K562 (cell line): ENCODE results near the gene CEP170. TPM values are rescaled to one million over a fixed set of nuclear protein-coding genes. Genes with fewer than 3 reads are reported as not detected.
"Not testable (repeated sequence)": the region's sequence is repeated elsewhere in the genome, so short reads cannot be mapped to it uniquely, and the experiment has no call there.

ENCODE experiments used
- ATAC-seq: fragments of 200-7000 bp; cut with Tn5 transposase; 3 replicates; pipeline ENCODE4 v1.9.1; 2020; ENCODE audit warnings: moderate library complexity
- BruUV-seq: library from RNA; stranded (reverse); fragments of 400-500 nt; replicated peaks from 2 replicates; lab custom pipeline; 2021; lab: Mats Ljungman, UMichigan
- CTCF ChIA-PET: fragments of 300-600 bp; formaldehyde crosslinking; extraction: SDS; loops from one replicate; lab custom pipeline; 2021; ENCODE audit warnings: low intra/inter-chr PET ratio; lab: Yijun Ruan, JAX
- POLR2A ChIA-PET: fragments of 300-600, 350-650 bp; sonication (Branson Sonifier 250); formaldehyde crosslinking; extraction: SDS; loops from one replicate; lab custom pipeline; 2021; ENCODE audit warnings: antibody characterized with exemption, inconsistent platforms; lab: Yijun Ruan, JAX
- DNase-seq, 4 experiments: peaks; one replicate each; pipeline versions ENCODE4 v3.0.0 to v3.0.0-alpha.2; 2011 to 2018; ENCODE audit warnings: low spot score in 3 of 4, mixed read lengths in 3 of 4; ENCODE audit errors: extremely low read depth in 1 of 4
- FAIRE-seq: peaks from 2 replicates; lab custom pipeline; 2011; peaks lifted over from hg19 to GRCh38; lab: Jason Lieb, UNC
- H2AFZ ChIP-seq: 2 replicates; pipeline ENCODE4 v1.6.0; 2011; ENCODE audit warnings: low read depth, low read length, control low read depth, inconsistent platforms
- H3K27ac ChIP-seq: fragments of 200-600 bp; 3 replicates; pipeline ENCODE4 v1.8.0; 2011; ENCODE audit warnings: low read depth, mild to moderate bottlenecking, control low read depth, inconsistent platforms, low read length, moderate library complexity, mixed read lengths; ENCODE audit errors: extremely low read depth
- H3K27me3 ChIP-seq, 2 experiments: fragments of 300-600 bp in 1 of 2; 2 replicates in 1 of 2; 3 replicates in 1 of 2; pipeline versions ENCODE4 v1.6.0 to v1.8.0; 2011; ENCODE audit warnings: inconsistent platforms in 2 of 2, low read length in 2 of 2, mild to moderate bottlenecking in 1 of 2, mixed read lengths in 1 of 2, moderate library complexity in 1 of 2; ENCODE audit not compliant: control insufficient read depth in 2 of 2, insufficient read depth in 2 of 2
- H3K36me3 ChIP-seq: fragments of 300-600 bp; 3 replicates; pipeline ENCODE4 v1.8.0; 2011; ENCODE audit warnings: mild to moderate bottlenecking, low read length, inconsistent platforms; ENCODE audit not compliant: control insufficient read depth, insufficient read depth
- H3K4me1 ChIP-seq, 2 experiments: fragments of 200-600 bp in 1 of 2; replicated peaks in 1 of 2; 2 replicates in 1 of 2; 3 replicates in 1 of 2; pipeline versions ENCODE4 v1.5.1 to v1.8.0; 2011; ENCODE audit warnings: inconsistent platforms in 2 of 2, low read length in 2 of 2, mild to moderate bottlenecking in 1 of 2, mixed read lengths in 1 of 2, moderate library complexity in 1 of 2; ENCODE audit not compliant: control insufficient read depth in 2 of 2, insufficient read depth in 2 of 2
- H3K4me2 ChIP-seq: 2 replicates; pipeline ENCODE4 v1.6.1; 2011; ENCODE audit warnings: low read length, control low read depth, inconsistent platforms, mixed read lengths; ENCODE audit not compliant: insufficient read depth
- H3K4me3 ChIP-seq: fragments of 200-600 bp; sonication (generic), shearing (Covaris generic); 2 replicates; pipeline ENCODE4 v1.5.1; 2016; ENCODE audit warnings: control low read depth, inconsistent platforms
- H3K79me2 ChIP-seq: fragments of 200-600 bp; 3 replicates; pipeline ENCODE4 v1.8.0; 2011; ENCODE audit warnings: low read length, inconsistent platforms; ENCODE audit not compliant: control insufficient read depth, insufficient read depth
- H3K9ac ChIP-seq, 2 experiments: 2 replicates each; pipeline versions ENCODE4 v1.6.0 to v1.6.1; 2011; ENCODE audit warnings: low read depth in 2 of 2, low read length in 2 of 2, control low read depth in 1 of 2, inconsistent platforms in 1 of 2, mild to moderate bottlenecking in 1 of 2, mixed read lengths in 1 of 2; ENCODE audit not compliant: insufficient read depth in 1 of 2
- H3K9me1 ChIP-seq: one replicate; pipeline ENCODE4 v1.6.0; 2011; ENCODE audit warnings: inconsistent platforms, mild to moderate bottlenecking, low read length, moderate library complexity; ENCODE audit not compliant: control insufficient read depth, insufficient read depth
- H3K9me3 ChIP-seq: replicated peaks from 2 replicates; pipeline ENCODE4 v1.5.1; 2011; ENCODE audit warnings: low read depth, low read length, inconsistent platforms; ENCODE audit not compliant: control insufficient read depth, insufficient read depth
- H4K20me1 ChIP-seq: replicated peaks from 2 replicates; pipeline ENCODE4 v1.6.1; 2011; ENCODE audit warnings: low read length, inconsistent platforms, mixed read lengths; ENCODE audit not compliant: control insufficient read depth, insufficient read depth
- C11orf30 ChIP-seq: fragments of 450-650 bp; IDR thresholded peaks from 2 replicates; pipeline ENCODE4 v1.6.1; 2016; ENCODE audit warnings: low read depth, mild to moderate bottlenecking
- CBFA2T2 ChIP-seq: fragments of 450-650 bp; conservative IDR thresholded peaks from 2 replicates; pipeline ENCODE4 v1.6.1; 2017; ENCODE audit warnings: mild to moderate bottlenecking
- CBFA2T3 ChIP-seq: fragments of 450-650 bp; IDR thresholded peaks from 2 replicates; pipeline ENCODE4 v1.6.1; 2017
- CBX3 ChIP-seq, 2 experiments: IDR thresholded peaks; 1 replicate in 1 of 2; 2 replicates in 1 of 2; pipeline ENCODE4 v1.6.1; 2012; ENCODE audit warnings: inconsistent platforms in 2 of 2, low read length in 2 of 2, borderline replicate concordance in 1 of 2, control low read depth in 1 of 2
- CHD2 ChIP-seq: IDR thresholded peaks from 2 replicates; pipeline ENCODE4 v1.6.1; 2011; ENCODE audit warnings: low read depth, low read length
- CXXC5 ChIP-seq: fragments of 250-450 bp; sonication (Bioruptor Pico); IDR thresholded peaks from 2 replicates; pipeline ENCODE4 v1.8.0; 2022; ENCODE audit warnings: inconsistent platforms, mild to moderate bottlenecking, moderate library complexity
- ERF ChIP-seq: fragments of 450-650 bp; formaldehyde crosslinking; IDR thresholded peaks from 2 replicates; pipeline ENCODE4 v1.4.0; 2020; ENCODE audit warnings: mild to moderate bottlenecking, mixed read lengths
- KLF16 ChIP-seq: IDR thresholded peaks from 2 replicates; pipeline ENCODE4 v1.6.1; 2016; ENCODE audit warnings: antibody characterized with exemption
- MAFG ChIP-seq: fragments of 450-650 bp; conservative IDR thresholded peaks from 2 replicates; pipeline ENCODE4 v1.6.1; 2016; ENCODE audit warnings: missing genetic modification characterization, missing compliant biosample characterization
- MAFK ChIP-seq: IDR thresholded peaks from 2 replicates; pipeline ENCODE4 v1.6.1; 2011; ENCODE audit warnings: low read length, improper control_type of control experiment
- MAZ ChIP-seq, 2 experiments: fragments of 450-650 bp in 1 of 2; sonication (generic) in 1 of 2; formaldehyde crosslinking; IDR thresholded peaks in 1 of 2; conservative IDR thresholded peaks in 1 of 2; 2 replicates each; pipeline versions ENCODE4 v1.4.0 to v1.5.0; 2020; ENCODE audit warnings: mild to moderate bottlenecking in 1 of 2, missing genetic modification reagents in 1 of 2
- MNT ChIP-seq, 2 experiments: fragments of 450-650 bp; conservative IDR thresholded peaks; 2 replicates each; pipeline ENCODE4 v1.6.1; 2017; ENCODE audit warnings: mild to moderate bottlenecking in 2 of 2, moderate library complexity in 2 of 2
- MTA2 ChIP-seq: fragments of 450-650 bp; IDR thresholded peaks from 2 replicates; pipeline ENCODE4 v1.6.1; 2016; ENCODE audit warnings: low read depth
- SMAD4 ChIP-seq: fragments of 250-450 bp; sonication (Bioruptor Pico); conservative IDR thresholded peaks from 2 replicates; pipeline ENCODE4 v1.8.0; 2021; ENCODE audit warnings: inconsistent platforms, mild to moderate bottlenecking, moderate library complexity
- SOX6 ChIP-seq: fragments of 450-650 bp; IDR thresholded peaks from 2 replicates; pipeline ENCODE4 v1.6.1; 2014; ENCODE audit warnings: mild to moderate bottlenecking
- TRIM24 ChIP-seq, 2 experiments: fragments of 450-650 bp; IDR thresholded peaks; 2 replicates each; pipeline ENCODE4 v1.6.1; 2016
- ZNF316 ChIP-seq: fragments of 450-650 bp; IDR thresholded peaks from 2 replicates; pipeline ENCODE4 v1.6.1; 2016
- WGBS: fragments of 100-300 bp; shearing (Covaris generic); methylation state at CpG from one replicate; pipeline ENCODE4 v1.1.6; 2016; ENCODE audit warnings: low coverage, mixed read lengths; ENCODE audit not compliant: insufficient coverage; ENCODE audit errors: missing lambda C conversion rate; 5-methylcytosine and 5-hydroxymethylcytosine counted together
- in situ Hi-C: fragments of 300-500 bp; cut with MboI; formaldehyde crosslinking; loops from 4 replicates; pipeline ENCODE4 v1.15.0; 2018; ENCODE audit warnings: inconsistent platforms, mixed read lengths
- intact Hi-C: fragments of 100-400 bp; cut with micrococcal nuclease; formaldehyde crosslinking; loops from 2 replicates; pipeline ENCODE4 v1.14.2; 2022
- polyA plus RNA-seq, 8 experiments: library from polyadenylated mRNA; depleted of rRNA in 4 of 8; stranded (reverse) in 5 of 8; unstranded in 3 of 8; fragments of >200 nt; fragmentation: Nextera tagmentation in 2 of 8; fragmentation: Illumina TruSeq in 1 of 8; extraction: Ambion mirVana in 2 of 8; extraction: Trizol in 1 of 8; gene quantifications; 2 replicates each; pipeline versions ENCODE4 v1.2.1 to v1.2.3, GENCODE V29; 2011 to 2014; ENCODE audit warnings: inconsistent platforms in 1 of 8, missing spikeins in 1 of 8
- total RNA-seq, 7 experiments: library from RNA; depleted of rRNA in 6 of 7; stranded (reverse); fragments of >200 nt in 6 of 7; fragmentation: Illumina TruSeq in 2 of 7; extraction: Trizol in 2 of 7; gene quantifications; 2 replicates each; pipeline versions ENCODE4 v1.2.1 to v1.2.3, GENCODE V29; 2011 to 2021; ENCODE audit warnings: low replicate concordance in 1 of 7

The CEP170 gene
- total and polyA plus RNA-seq, 9 of the 15 experiments (the other 6 are each of a cell fraction or from before 2014, with no cell fraction given): 22.6 to 110 (median 68.5) TPM

- H3K4me3 ChIP-seq, BruUV-seq, H3K4me2 ChIP-seq, H3K27me3 ChIP-seq, H3K36me3 ChIP-seq, H3K9ac ChIP-seq, CTCF ChIA-PET, H3K79me2 ChIP-seq, DNase-seq, FAIRE-seq, in situ Hi-C loops, H2AFZ ChIP-seq, H4K20me1 ChIP-seq, H3K4me1 ChIP-seq, H3K27ac ChIP-seq, ATAC-seq, H3K9me1 ChIP-seq, POLR2A ChIA-PET, intact Hi-C loops, H3K9me3 ChIP-seq: not testable (repeated sequence)
- TF ChIP-seq ZNF316 (peak; percentile 78), MAFG (tag) (peak; percentile 52), C11orf30 (peak; percentile 56), MAFK (peak; percentile 41; the same call in 1 of the 2 replicates)
- WGBS: 83% methylated on average over 12 of the region's 12 CpGs
Observed at GRCh38 chr1:243107171-243107570, 147.9 kb downstream of the CEP170 start.

GRCh38 chr1:243105652-243106332, 149.3 kb downstream of the CEP170 start:
- H3K9me1 ChIP-seq, intact Hi-C loops, POLR2A ChIA-PET, BruUV-seq, H3K27ac ChIP-seq, H3K4me1 ChIP-seq, H3K36me3 ChIP-seq, CTCF ChIA-PET, H3K9me3 ChIP-seq, H3K9ac ChIP-seq, H4K20me1 ChIP-seq, in situ Hi-C loops, H3K27me3 ChIP-seq, H3K4me3 ChIP-seq, H3K79me2 ChIP-seq: not testable (repeated sequence)
- ATAC-seq: peak; percentile 63
- 0 out of 2 replicates have a peak overlapping the region, but pooled peaks have one; percentile 18 for H3K4me2 ChIP-seq
- peak in 1 of 4 experiments; percentile 79 for DNase-seq
- peak overlapping the region; percentile 63; the same call in 1 of the 2 replicates for H2AFZ ChIP-seq
- peak; percentile 72 for FAIRE-seq
- 3% methylated on average over 5 of the region's 6 CpGs for WGBS
- peak in 1 of 2 experiments; percentile 35; a peak in 1 of 4 replicates for TF ChIP-seq MNT (conservative IDR thresholded peaks at IDR 0.05)
- peak; percentile 19 to 39; a peak in 2 of 4 replicates for TF ChIP-seq MAZ (CRISPR knock-in tag; conservative IDR thresholded peaks at IDR 0.05 in 1 of 2, IDR thresholded peaks at IDR 0.05 in 1 of 2)
- peak; percentile 90 for TF ChIP-seq MTA2
- 0 out of 2 replicates have a peak, but pooled peaks have one; percentile 34 for TF ChIP-seq ERF (CRISPR knock-in tag)
- TF ChIP-seq TRIM24 (IDR thresholded peaks at IDR 0.05): peak; percentile 93 to 94
- TF ChIP-seq CHD2: peak; percentile 79; the same call in 1 of the 2 replicates
- TF ChIP-seq CBFA2T3: peak; percentile 93
- peak; percentile 62 for TF ChIP-seq CXXC5 (CRISPR knock-in tag)
- peak; percentile 91 for TF ChIP-seq KLF16
- peak; percentile 92 for TF ChIP-seq SOX6
- TF ChIP-seq CBFA2T2: peak; percentile 93
- TF ChIP-seq CBX3 (IDR thresholded peaks at IDR 0.05; ENCODE audit: borderline replicate concordance in 1 of 2, low read length in 2 of 2): peak in 1 of 2 experiments; percentile 62; a peak in 1 of 3 replicates
- TF ChIP-seq SMAD4 (CRISPR knock-in tag): peak; percentile 53; the same call in 1 of the 2 replicates
